Measurements from ENCODE around the gene TGDS.
A peak's percentile ranks its signal among the peaks of the same experiment; 100 is the strongest.
"Not testable (repeated sequence)": the region's sequence is repeated elsewhere in the genome, so short reads cannot be mapped to it uniquely, and the experiment has no call there.

TGDS gene, protein sequence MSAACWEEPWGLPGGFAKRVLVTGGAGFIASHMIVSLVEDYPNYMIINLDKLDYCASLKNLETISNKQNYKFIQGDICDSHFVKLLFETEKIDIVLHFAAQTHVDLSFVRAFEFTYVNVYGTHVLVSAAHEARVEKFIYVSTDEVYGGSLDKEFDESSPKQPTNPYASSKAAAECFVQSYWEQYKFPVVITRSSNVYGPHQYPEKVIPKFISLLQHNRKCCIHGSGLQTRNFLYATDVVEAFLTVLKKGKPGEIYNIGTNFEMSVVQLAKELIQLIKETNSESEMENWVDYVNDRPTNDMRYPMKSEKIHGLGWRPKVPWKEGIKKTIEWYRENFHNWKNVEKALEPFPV

DNA sequence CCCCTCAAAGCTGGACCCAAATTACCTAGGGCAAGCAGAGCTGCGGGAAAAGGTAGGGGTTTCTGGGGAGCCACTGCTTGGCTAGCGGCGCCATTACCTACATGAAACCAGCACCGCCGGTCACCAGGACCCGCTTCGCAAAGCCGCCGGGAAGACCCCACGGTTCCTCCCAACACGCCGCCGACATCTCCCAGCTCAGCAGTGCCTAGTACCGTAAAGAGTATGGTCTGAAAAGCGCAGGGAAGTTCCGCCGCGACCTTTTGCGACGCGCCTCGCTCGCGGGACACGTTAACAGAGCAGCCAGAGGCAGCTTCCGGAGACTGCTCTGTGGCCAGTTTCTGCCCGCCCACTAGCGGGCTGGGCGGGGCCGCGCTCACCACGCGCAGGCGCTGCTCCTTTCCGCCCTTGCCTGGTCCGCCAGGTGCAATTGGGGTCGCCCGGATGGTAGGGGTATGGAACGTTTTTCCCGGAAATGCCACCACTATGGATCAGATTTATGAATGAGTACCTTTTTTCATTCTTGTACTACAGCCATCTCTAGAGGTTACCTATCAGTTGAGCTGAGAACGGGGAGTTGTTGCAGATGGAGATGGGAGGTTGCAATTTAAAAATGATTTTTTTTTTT, at the start of gene TGDS:
TSS of gene TGDS (minus strand) at position 203 of the 625 bp plus-strand sequence. CDS start at position 187, 16 bp downstream.
- peak; percentile 72 for DNase-seq

DNA sequence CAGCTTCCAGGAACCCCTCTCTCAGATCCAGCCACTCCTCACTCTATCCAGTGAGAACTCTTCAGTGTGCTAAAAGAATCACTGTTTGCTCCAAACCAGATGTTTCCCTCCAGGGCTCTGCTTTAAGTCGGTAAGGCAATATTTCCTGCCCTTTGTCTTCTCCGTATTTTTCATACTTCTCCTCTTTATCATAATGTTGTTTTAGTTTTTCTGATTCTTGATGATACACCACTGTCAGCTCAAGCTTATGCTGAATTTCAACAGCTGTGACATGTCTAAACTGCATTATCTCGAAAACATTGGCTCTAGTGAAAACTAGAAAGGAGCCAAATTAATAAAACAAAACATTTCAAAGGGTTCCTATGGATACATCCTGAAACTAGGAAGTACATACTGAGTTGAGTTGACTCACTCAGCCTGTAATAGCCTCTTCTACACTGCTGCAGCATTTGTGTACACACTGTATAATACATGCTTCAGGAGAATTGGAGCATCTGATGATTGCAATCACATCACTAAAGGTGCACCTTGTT, 45.5 kb upstream of the TGDS start:
- peak; percentile 49 for DNase-seq

DNA sequence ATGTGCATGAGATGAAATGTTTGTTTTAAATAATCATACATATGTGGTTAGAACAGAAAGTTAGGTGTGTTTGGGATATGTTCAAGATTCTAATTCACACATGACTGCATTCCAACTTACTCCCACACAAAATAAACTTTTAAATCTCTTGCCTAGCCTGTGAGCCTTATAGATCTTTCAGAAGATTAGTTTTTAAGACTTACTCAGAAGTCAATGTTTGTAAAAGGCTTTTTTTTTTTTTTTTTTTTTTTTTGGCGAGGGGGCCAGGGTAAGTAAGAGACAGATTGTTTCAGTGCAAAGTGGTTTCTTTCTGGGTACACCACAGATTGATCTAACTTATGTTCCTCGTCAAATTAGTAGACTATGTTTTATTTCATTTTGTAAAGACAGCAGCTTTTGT, 44.8 kb upstream of the TGDS start:
- DNase-seq = no peak

DNA sequence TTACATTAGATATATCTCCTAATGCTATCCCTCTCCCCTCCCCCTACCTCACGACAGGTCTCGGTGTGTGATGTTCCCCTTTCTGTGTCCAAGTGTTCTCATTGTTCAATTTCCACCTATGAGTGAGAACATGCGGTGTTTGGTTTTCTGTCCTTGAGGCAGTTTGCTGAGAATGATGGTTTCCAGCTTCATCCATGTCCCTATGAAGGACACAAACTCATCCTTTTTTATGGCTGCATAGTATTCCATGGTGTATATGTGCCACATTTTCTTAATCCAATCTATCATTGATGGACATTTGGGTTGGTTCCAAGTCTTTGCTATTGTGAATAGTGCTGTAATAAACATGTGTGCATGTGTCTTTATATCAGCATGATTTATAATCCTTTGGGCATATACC, 41.7 kb upstream of the TGDS start:
- DNase-seq = not testable (repeated sequence)

DNA sequence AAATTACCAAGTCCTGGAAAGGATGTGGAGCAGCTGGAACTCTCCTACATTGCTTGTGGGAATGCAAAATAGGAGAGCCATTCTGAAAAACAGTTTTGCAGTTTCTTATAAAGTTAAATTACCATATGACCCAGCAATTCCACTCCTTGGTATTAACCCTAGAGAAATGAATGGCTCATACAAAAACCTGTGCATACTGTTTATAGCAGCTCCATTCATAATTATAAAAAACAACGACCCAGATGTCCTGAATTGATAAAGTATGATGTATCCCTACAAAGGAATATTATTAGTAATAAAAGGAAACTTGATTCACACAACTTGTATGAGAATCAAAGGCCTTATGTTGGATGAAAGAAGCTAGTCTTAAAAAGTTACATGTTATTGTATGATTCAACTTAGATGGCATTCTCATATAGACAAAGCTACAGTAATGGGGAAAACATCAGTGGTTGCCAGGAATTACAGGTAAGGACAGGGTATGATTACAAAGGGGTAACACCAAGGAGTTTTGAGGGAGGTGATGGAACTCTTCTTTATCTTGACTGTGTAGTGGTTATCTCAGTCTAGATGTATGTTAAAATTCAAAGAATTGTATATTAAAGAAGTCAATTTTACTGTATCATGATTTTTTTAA, 41.1 kb upstream of the TGDS start:
- DNase-seq = no peak

DNA sequence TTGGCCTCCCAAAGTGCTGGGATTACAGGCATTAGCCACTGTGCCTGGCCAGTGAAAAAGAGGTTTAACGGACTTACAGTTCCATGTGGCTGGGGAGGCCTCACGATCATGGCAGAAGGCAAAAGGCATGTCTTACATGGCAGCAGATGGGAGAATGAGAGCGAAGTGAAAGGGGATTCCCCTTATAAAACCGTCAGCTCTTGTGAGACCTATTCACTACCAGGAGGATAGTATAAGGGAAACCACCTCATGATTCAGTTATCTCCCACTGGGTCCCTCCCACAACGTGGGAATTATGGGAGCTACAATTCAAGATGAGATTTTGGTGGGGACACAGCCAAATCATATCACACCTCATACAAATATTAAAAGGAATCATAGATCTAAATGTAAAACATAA, 40.1 kb upstream of the TGDS start:
- DNase-seq = not testable (repeated sequence)

DNA sequence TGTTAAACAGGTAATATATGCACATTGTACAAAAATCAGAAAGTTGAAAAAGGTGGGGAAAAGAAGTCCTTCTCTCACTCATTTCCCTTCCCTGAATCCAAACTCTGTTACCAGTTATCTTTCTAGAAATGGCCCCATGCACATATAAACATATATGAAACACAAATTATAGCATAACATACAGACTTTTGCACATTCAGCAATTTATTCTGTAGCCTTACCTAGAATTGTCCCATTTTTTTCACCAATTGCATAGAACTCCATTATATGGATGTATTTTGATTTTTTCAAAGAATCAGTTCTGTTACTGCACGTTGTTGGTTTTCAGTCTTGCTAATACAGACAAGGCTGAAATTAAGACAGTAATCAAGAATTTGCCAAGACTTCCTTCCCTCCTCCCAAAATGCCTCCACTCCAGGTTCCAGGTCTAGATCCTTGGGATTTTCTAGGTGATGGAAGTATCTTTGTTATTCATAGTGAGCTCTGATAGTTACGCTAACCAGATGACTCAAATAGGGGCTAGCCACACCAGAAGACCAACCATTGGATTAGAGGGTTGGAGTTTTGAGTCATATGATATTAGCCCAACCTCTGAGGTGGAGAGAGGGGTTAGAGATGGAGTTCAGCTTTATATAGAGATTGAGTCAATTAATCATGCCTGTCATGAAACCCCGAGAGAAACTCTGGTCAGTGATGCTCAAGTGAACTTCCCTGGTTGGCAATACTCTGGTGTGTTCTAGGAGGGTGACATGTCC, 36.5 kb upstream of the TGDS start:
- DNase-seq = no peak

DNA sequence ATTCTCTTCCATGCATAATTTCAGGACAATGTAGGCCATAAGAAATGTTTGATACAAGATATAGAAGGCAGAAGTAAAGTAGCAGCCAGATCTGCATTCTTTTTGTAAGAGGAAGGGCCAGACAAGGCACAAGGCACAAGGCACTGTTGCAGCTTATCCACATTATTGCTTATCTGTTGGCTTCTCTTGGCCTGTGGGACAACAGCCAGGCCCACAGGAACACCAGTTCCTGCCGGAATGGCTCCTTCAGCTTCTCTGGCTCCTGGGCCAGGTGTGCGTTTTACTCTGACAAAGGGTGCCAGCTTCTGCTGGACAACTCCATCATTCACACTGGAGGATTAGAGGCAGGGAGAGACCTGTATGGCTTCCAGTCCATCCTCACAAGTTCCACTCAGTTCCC, 34.9 kb upstream of the TGDS start:
- no peak for DNase-seq

DNA sequence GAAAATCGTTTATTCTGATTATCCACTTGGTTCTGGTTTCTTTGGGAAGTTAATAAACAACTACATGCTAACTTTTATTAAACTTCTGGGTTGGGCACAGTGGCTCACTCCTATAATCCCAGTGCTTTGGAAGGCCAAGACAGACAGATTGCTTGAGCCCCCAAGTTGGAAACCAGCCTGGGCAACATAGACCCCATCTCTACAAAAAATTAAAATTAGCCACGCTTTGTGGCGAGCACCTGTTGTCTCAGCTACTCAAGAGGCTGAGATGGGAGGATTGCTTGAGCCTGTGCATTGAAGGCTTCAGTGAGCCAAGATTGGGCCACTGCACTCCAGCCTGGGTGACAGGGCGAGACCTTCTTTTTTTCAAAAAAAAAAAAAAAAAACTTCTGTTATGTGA, 27.4 kb upstream of the TGDS start:
- DNase-seq = no peak

DNA sequence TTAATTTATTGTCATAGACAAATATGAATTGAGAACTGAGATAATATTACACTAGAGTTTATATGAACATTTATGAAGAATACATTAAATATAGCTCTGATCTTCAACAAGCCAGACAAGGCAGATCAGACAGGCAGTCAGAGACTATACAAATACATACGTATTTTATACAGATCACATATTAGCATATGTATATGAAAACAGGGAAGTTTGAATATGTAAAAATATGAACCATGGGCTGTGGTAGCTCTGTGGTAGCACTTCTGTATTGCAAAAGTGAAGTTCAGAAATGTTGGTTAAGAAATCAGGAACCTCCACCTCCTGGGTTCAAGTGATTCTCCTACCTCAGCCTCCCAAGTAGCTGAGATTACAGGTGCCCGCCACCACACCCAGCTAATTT, 26.4 kb upstream of the TGDS start:
- DNase-seq = no peak

DNA sequence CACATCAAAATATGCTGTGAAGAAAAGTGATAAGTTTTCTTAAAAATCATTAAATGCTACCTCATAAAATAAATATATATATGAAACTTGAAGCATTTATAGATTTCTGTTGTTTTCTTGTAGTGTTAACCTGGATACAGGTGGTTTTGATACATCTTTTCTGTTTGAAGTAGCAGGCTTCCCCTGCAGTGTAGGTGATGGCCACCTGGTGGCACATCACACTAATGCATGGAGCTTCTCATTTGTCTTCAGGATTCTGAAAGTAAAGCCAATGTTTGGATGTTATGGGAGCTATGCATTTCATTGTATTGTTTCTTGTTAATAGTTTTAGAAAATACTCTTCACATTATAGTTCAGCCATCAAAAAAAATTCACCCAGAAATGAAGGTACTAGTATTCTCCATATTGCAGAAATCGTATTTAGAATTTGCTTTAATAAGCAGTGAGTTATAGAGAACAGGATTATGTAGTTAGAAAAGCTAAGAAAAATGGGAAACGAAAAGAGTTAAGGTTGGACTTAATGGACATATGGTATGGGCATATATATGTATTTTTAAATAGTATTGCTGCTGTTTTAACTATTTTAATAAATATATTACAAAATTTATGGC, 24.4 kb upstream of the TGDS start:
- no peak for DNase-seq

DNA sequence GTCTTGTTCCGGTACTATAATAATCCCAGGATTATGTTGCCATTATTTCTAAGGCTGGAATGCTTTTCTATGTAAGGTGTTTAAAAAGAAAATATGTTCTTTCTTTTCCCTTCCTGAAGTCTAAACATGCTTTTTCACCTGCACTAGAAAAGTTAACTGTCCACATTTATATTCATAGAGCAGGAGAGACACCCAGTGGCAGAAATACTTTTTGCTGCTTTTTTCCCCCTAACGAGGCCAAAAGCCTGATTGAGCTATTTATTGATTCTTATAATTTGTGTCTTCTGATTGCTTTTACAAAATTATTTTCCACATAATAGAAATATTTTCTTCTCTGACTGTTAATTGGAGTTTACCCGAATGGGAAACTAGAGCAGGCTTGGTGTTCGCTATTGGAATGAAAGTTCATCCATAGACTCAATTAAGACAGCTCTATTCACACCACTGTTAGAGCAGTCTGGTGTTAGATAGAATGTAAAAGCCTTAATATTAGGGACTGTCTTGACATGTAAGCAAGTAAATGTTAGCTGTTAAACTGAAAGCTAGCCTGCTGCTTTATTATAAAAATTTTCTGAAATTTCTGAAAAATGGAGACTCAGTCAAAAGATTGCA, 21.5 kb upstream of the TGDS start:
- no peak for DNase-seq

DNA sequence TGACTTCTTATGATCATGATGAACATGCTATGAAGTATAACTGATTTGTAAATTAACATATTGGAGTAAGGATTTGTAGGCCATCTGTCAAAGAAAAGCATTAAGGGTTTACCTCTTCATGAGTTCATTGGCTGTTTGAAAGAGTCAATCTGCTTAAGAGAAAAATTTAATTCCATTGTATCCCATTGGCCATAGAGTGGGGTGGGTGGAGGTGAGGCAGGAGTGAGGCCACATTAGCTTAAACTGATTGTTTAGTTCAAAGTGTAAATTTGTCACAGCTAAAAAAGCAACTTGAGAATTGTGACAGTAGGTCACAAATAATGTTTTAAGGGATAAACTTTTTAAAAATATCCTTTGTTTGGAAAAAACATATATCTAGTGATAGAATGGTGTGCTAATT, 17.1 kb upstream of the TGDS start:
- DNase-seq = no peak

DNA sequence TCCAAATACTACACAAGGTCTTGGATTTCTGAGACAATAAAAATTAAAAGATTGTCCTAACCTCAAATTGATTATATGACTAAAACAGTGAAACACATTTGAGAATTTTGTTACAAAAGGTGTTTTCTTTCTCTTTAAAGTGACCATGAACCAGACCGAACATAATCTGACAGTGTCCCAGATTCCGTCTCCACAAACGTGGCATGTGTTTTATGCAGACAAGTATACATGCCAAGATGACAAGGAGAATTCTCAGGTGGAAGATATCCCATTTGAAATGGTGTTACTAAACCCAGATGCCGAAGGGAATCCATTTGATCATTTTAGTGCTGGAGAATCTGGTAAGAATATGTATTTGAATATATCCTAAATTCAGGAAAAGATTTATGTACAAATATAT, 16.1 kb upstream of the TGDS start:
- DNase-seq = no peak

DNA sequence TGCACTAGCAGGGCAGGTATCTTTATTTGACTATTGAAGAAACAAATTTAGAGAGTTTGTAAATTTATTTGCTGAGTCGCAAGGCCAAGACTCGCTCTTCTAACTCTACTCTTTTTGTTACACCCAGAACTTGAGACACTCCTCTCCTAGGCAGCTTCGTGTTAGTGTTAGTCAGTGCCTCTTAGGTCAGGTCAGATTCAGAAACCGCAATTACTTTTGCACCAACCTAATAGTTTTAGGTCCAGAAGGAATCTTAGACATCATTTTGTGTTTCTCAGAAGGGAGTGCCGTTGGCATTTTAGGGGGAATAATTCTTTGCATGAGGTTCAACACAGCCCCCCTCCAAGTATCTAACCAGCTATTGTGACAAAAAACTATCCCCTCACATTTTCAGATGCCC, 14.5 kb upstream of the TGDS start:
- DNase-seq = no peak

DNA sequence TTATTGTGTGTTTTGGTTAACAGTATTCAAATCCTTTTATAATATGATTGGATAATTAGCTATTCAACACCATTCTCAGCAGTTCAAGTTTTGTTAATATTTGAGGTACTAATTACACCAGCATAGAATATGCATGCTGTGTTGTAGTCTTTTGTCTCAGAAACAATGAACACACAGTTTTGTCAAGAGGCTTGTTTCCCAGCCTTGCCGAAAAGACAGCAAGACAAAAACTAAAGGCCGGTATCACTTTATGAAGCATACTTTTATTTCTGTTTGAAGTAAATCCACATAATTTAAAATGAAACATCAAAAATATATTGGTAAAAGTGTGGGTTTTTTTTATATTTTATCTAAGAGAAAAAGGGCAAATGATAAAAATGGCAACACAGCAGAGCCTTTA, 13.2 kb upstream of the TGDS start:
- no peak for DNase-seq

DNA sequence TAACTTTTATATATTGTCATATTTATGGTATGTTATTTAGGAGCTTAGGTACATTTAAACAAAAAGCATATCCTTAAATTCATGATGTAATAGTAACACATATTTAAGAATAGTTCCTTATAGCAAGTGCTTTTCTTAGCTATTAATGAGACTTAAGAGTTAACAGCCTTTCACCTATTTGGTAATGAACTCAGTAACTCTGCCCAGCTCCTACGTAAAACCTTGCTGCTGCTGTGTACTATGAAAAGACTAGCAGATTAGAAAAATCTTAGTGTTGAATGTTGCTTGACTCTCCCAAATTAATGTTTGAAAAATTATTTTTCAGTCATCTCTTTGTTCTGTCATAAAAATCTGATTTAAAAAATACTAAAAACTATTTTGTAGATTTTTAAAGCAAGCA, 12.6 kb upstream of the TGDS start:
- no peak for DNase-seq

DNA sequence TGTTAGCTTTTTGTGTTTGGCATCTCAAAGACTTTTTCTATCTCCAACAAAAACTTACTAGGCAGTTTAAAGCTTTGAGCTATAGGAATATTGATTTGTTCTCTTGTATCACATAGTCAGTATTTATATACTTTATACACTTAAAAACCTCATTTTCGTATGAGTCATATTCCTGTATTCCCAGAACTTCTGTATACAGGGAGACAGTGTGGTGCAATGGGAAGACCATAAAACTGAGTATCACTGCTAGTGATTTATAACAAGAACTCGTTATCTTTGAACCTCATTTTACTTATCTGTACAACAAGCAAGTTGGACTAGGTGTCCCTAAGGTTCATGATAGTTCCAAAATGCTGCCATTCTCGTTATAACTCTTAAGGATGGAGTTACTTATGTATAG, 12.0 kb upstream of the TGDS start:
- DNase-seq = no peak

DNA sequence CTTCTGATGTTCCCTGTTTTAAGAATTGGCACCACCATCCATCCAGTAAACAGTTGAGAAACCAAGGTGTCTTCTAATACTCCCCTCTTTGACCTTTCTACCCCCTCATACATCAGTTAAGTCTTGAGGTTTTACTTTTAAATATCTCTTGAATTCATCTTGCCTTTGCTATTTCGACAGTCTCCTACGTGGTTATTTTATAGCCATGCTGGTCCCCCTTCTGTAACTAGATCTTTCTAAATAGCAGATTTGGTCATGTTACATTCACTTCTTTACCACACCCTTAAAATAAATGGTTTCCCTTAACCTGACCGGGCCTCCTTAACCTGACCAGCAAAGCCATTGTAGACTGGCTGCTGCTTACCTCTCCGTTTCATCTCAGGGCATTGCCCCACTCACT, 11.1 kb upstream of the TGDS start:
- DNase-seq = no peak

DNA sequence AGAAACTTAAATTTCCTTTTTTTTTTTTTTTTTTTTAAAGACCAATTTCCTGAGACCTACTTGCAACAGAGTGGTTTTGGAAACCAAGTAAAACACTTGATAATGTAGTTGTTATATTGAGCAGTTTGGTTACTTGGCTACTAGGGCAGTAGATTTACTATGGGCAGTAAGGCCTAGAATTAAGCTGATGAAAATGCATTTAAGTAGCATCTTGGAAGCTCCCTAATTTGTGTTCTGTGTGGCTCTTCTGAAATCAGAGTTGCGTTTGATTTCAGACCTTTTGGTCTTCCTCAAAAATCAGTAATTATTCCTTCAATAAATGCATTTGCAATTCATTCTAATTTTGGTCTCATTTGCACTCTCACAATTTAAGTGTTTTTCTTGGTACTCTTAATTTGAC, 6.5 kb upstream of the TGDS start:
- no peak for DNase-seq

DNA sequence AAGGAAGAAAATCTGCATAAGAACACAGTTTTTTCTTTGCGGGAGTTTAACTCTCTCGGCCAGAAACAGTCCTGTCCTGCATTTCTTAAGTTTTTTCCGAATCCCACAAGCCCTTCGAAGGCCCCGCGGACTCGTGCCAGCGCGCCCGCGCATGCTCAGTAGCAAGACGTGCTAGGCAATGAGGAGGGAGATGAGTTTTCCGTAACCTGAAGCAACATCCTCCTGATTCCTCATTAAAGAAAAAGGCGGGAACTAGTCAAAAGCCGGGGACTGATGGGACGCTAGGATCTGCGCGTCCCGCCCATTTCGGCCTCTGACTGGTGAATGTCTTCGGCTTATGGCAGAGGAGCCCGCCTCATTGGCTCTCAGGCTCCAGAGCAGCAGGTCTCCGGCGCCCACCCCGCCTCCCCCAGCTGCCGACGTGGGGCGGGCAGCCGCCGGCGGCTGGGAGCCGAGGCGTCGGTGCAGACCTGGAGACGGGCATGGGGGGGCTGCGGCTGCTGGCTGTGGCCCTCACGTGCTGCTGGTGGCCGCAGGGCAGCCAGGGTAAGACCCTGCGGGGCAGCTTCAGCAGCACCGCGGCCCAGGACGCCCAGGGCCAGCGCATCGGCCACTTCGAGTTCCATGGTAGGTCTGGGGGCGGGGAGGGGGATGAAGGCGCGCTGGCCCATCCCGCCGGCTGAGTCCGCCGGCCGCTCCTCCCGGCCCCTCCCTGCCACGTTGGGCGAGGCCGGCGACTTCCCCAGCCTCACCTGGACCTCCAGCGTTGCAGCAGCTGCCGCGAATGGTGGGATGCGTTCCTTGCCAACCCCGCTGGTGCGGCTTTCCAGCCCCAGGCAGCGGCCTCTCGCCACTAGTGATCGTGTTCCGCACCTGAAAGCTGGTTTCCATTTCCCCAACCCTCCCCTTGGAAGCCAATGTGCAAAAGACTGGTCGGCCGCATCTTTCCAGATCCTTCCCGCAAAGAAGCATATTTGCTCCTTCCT, 5.8 kb upstream of the TGDS start, which contains the start of gene GPR180:
TSS of gene GPR180 (plus strand) at position 412 of the 986 bp plus-strand sequence. CDS start at position 483, 71 bp downstream.
- DNase-seq = peak; percentile 99

All from amniotic stem cell (primary cell).